ENCODE measurements around the gene TMEM234. TPM values are rescaled to one million over a fixed set of nuclear protein-coding genes. Genes with fewer than 3 reads are reported as not detected.
A peak's percentile ranks its signal among the peaks of the same experiment; 100 is the strongest.

The TMEM234 gene
- total and polyA plus RNA-seq, 2 of the 4 experiments (the other 2 are of a cell fraction), result 10.8 to 22.7 TPM

- H3K4me2 ChIP-seq (ENCODE audit: low read depth, low read length), result peak within 1 kb of the TSS; percentile 90
- no peak for TF ChIP-seq RCOR1 (IDR thresholded peaks at IDR 0.05; ENCODE audit: insufficient replicate concordance, low read length)
- TF ChIP-seq NFE2L2 (IDR thresholded peaks at IDR 0.05; ENCODE audit: low read depth, low read length), result no peak
- TF ChIP-seq SMC3 (IDR thresholded peaks at IDR 0.05; ENCODE audit: low read depth, low read length), result 0 out of 2 replicates have a peak, but pooled peaks have one; percentile 13
- TF ChIP-seq RFX5 (IDR thresholded peaks at IDR 0.05; ENCODE audit: low read depth, low read length), result no peak
- TF ChIP-seq MAFK (IDR thresholded peaks at IDR 0.05; ENCODE audit: low read depth, low read length), result no peak
- TF ChIP-seq RAD21 (IDR thresholded peaks at IDR 0.05; ENCODE audit: low read length), result no peak; the same call in 1 of the 2 replicates
- peak; percentile 93 for TF ChIP-seq POLR2A (IDR thresholded peaks at IDR 0.05; ENCODE audit: low read depth, low read length)
- no peak for TF ChIP-seq CHD1 (IDR thresholded peaks at IDR 0.05; ENCODE audit: low read depth, low read length)
- no peak for TF ChIP-seq ELK1 (IDR thresholded peaks at IDR 0.05; ENCODE audit: borderline replicate concordance, low read depth, low read length)
- peak; percentile 62; the same call in 1 of the 2 replicates for TF ChIP-seq MXI1 (IDR thresholded peaks at IDR 0.05; ENCODE audit: borderline replicate concordance, low read depth, low read length)
- peak; percentile 82 for TF ChIP-seq USF2 (IDR thresholded peaks at IDR 0.05; ENCODE audit: low read depth, low read length)
- peak; percentile 82; the same call in 1 of the 2 replicates for TF ChIP-seq MAZ (IDR thresholded peaks at IDR 0.05; ENCODE audit: borderline replicate concordance, low read depth, low read length)
- TF ChIP-seq CEBPB (IDR thresholded peaks at IDR 0.05; ENCODE audit: low read depth, low read length), result no peak
- TF ChIP-seq BHLHE40 (IDR thresholded peaks at IDR 0.05; ENCODE audit: low read depth, low read length), result peak; percentile 66
Observed at GRCh38 chr1:32179443-32180185, 42.5 kb downstream of the TMEM234 start, which contains the start of gene TXLNA. TSS of gene TXLNA (plus strand) at chr1:32179675. CDS start at chr1:32180346, 671 bp downstream.

More at GRCh38 chr1:32179443-32180185, 42.5 kb downstream of the TMEM234 start, which contains the start of gene TXLNA:
- dilution Hi-C loops (cut with HindIII; ENCODE audit: low sequenced_read_pairs, unreplicated experiment) (no loop called here), in situ Hi-C loops (cut with MboI; ENCODE audit: low sequenced_read_pairs) (no loop called here), intact Hi-C loops (cut with micrococcal nuclease) (loop anchor here (2.0 kb wide), 2 partner anchors 71 to 107 kb away; partner anchors contain the start of genes KPNA6 and TMEM39B)
- peak; percentile 87 for ATAC-seq (ENCODE audit: low read depth)
- peak within 1 kb of the TSS; percentile 96 for H3K14ac ChIP-seq (replicated peaks; ENCODE audit: low read depth, low read length)
- H4K91ac ChIP-seq (ENCODE audit: insufficient read depth, low read depth, low read length), result peak within 1 kb of the TSS; percentile 95
- peaks cover 12% of the 10 kb centered on the region; the same call in 1 of the 2 replicates for H3K9me1 ChIP-seq (ENCODE audit: insufficient read depth, low read length)
- H3K56ac ChIP-seq (ENCODE audit: extremely low read depth, insufficient read depth, low read length), result peak within 1 kb of the TSS; percentile 97
- H3K27me3 ChIP-seq (ENCODE audit: control insufficient read depth, insufficient read depth, low read length), result no peaks in the 10 kb centered on the region
- H3K36me3 ChIP-seq (ENCODE audit: control insufficient read depth, insufficient read depth, low read length), result peaks cover 28% of the 10 kb centered on the region
- peak within 1 kb of the TSS; percentile 49 for H3K4me3 ChIP-seq (ENCODE audit: insufficient read depth, low read depth, low read length)
- BruUV-seq (replicated peaks), result no TSS peak
- peak within 1 kb of the TSS; percentile 96 for H4K5ac ChIP-seq (ENCODE audit: low read depth, low read length)
- POLR2A ChIA-PET (ENCODE audit: unreplicated experiment), result interaction anchor here (0.5 to 1.0 kb wide), 4 partner anchors 35 to 72 kb away, joined by 3 to 7 read pairs (median 4); partner anchors contain the start of gene KPNA6
- peak within 1 kb of the TSS; percentile 79 for H3K18ac ChIP-seq (ENCODE audit: low read depth, low read length)
- H4K20me1 ChIP-seq (ENCODE audit: insufficient read depth, low read length), result peaks cover 16% of the 10 kb centered on the region
- peak within 1 kb of the TSS; percentile 98 for H2AFZ ChIP-seq (replicated peaks; ENCODE audit: low read length, poor library complexity)
- H3K9ac ChIP-seq (ENCODE audit: low read depth, low read length), result peak within 1 kb of the TSS; percentile 97
- peak within 1 kb of the TSS; percentile 93 for H2BK5ac ChIP-seq (ENCODE audit: low read depth, low read length, poor library complexity, severe bottlenecking)
- H3K4ac ChIP-seq (ENCODE audit: low read depth, low read length), result peak within 1 kb of the TSS; percentile 92
- H2BK20ac ChIP-seq (ENCODE audit: low read depth, low read length), result no peak within 1 kb of the TSS
- H4K8ac ChIP-seq (ENCODE audit: low read depth in 2 of 2, low read length in 2 of 2), result peak within 1 kb of the TSS; percentile 95 to 97
- DNase-seq, result peak; percentile 87
- H2BK15ac ChIP-seq (ENCODE audit: low read depth, low read length), result peak within 1 kb of the TSS; percentile 63; the same call in 1 of the 3 replicates
- peaks cover 11 to 46% of the 10 kb centered on the region in 2 experiments for H3K79me1 ChIP-seq (ENCODE audit: low read depth in 1 of 2, low read length in 2 of 2)
- CTCF ChIA-PET, result no interaction called here
- H2AK5ac ChIP-seq (ENCODE audit: low read depth, low read length), result peak within 1 kb of the TSS; percentile 92
- H2AK9ac ChIP-seq (replicated peaks; ENCODE audit: low read depth, low read length, poor library complexity), result peak within 1 kb of the TSS; percentile 98
- peak within 1 kb of the TSS; percentile 86 for H2BK120ac ChIP-seq (ENCODE audit: low read depth, low read length)
- H3K4me1 ChIP-seq (ENCODE audit: control insufficient read depth, insufficient read depth, low read length), result peaks cover 21% of the 10 kb centered on the region
- WGBS, 2 experiments (ENCODE audit: extremely low coverage in 2 of 2, insufficient read length in 1 of 2), result 0% methylated on average over 23 of the region's 79 CpGs; no CpG with 5 or more reads in 1 of the 2 experiments
- peak within 1 kb of the TSS; percentile 91 for H3K27ac ChIP-seq (ENCODE audit: insufficient read depth, low read length)
- H3K9me3 ChIP-seq (ENCODE audit: control insufficient read depth, insufficient read depth, low read length), result no peaks in the 10 kb centered on the region
- peak within 1 kb of the TSS; percentile 94 for H3K23ac ChIP-seq (ENCODE audit: low read depth, low read length)
